AG09319 (cell line): ENCODE results near the gene LRP3.
"Not testable (repeated sequence)": the region's sequence is repeated elsewhere in the genome, so short reads cannot be mapped to it uniquely, and the experiment has no call there.

Experiments used
- DNase-seq: peaks from one replicate; pipeline ENCODE4 v3.0.0-alpha.2; 2010; ENCODE audit warnings: low read depth; ENCODE audit errors: extremely low read depth
- TF ChIP-seq, protein P1 (sequence below): IDR thresholded peaks from 2 replicates; pipeline ENCODE4 v1.5.1; 2011; ENCODE audit warnings: low read depth, mild to moderate bottlenecking, inconsistent platforms, low read length, moderate library complexity

The LRP3 gene

DNA sequence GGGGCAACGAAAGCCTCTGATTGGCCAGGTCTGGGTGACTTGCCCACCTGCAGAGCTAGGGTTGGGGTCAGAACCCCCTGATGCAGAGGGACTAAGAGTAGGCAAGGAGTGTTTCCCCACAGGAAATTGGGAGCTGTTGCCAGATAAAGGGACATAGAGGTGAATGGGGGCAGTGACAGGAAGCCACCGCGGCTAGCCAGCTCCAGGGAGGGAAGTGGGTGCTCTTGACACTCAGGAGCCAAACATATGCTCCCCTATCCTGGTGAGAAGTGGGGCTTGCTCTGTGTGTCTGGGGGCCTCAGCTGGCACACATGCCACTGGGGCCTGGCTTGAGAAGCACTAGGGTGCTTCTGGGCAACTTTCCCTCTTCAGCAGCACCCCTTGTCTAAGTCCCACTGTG, 36.2 kb upstream of the LRP3 start:
- TF ChIP-seq, protein P1, sequence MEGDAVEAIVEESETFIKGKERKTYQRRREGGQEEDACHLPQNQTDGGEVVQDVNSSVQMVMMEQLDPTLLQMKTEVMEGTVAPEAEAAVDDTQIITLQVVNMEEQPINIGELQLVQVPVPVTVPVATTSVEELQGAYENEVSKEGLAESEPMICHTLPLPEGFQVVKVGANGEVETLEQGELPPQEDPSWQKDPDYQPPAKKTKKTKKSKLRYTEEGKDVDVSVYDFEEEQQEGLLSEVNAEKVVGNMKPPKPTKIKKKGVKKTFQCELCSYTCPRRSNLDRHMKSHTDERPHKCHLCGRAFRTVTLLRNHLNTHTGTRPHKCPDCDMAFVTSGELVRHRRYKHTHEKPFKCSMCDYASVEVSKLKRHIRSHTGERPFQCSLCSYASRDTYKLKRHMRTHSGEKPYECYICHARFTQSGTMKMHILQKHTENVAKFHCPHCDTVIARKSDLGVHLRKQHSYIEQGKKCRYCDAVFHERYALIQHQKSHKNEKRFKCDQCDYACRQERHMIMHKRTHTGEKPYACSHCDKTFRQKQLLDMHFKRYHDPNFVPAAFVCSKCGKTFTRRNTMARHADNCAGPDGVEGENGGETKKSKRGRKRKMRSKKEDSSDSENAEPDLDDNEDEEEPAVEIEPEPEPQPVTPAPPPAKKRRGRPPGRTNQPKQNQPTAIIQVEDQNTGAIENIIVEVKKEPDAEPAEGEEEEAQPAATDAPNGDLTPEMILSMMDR: no peak
- no peak for DNase-seq

DNA sequence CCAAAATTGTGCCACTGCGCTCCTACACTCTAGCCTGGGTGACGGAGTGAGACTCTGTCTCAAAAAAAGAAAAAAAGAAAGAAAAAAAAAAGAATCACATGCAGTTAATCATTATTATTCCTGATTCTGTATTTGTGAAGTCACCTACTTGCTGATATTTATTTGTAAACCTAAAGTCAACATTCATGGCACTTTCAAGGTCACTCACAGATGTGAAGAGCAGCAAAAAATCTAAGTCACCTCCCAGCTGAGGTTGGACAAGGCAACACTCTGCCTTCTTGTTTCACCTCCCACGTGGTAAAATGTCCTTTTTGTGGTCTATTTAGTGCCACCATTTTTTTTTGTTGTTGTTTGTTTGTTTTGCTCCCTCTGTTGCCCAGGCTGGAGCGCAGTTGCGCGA, 35.8 kb upstream of the LRP3 start:
- no peak for DNase-seq
- TF ChIP-seq, protein P1: no peak

DNA sequence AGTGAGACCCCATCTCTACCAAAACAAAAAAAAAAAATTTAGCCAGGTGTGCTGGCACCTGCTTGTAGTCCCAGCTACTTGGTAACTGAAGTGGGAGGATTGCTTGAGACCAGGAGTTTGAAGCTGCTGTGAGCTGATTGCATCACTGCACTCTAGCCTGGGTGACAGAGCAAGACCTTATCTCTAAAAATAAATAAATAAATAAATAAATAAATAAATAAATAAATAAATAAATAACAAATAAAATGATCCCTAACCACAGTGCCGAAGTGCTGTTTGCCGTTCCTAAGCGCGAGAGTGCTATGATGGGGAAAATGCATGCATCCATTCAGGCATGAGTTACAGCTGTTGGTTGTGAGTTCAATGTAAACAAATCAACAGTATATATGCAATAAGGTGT, 35.0 kb upstream of the LRP3 start:
- TF ChIP-seq, protein P1: no peak
- no peak for DNase-seq

DNA sequence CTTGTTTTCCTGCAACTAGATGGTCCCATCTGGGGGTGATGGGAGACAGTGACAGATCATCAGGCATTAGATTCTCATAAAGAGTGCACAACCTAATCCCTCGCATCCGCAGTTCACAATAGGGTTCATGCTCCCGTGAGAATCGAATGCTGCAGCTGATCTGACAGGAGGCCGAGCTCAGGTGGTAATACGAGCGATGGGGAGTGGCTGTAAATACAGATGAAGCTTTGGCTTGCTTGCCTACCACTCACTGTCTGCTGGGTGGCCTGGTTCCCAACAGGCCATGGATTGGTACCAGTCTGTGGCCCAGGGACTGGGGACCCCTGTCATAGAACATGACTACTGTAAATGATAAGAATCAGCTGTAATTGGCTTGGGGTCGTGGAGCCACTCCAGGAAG, 34.2 kb upstream of the LRP3 start:
- TF ChIP-seq, protein P1: no peak
- no peak for DNase-seq

DNA sequence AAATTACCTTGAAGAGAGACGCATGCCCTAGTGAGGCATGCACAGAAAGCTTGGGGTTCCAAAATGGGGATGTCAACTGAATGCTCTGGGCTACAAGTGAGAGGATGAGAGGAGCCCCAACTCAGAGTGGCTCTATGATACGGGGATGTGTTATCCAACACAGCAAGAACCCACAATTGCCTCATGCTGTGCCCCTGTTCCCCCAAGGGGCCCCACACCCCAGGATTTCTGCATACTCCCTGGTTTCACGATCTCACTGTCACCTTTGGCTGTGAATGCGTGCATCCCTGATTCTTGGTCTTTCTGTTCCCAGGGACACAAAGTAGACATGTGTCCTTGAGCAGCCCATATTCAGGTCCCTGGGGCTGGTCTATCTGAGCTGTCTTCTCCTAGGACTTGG, 32.9 kb upstream of the LRP3 start:
- no peak for DNase-seq
- TF ChIP-seq, protein P1: no peak

DNA sequence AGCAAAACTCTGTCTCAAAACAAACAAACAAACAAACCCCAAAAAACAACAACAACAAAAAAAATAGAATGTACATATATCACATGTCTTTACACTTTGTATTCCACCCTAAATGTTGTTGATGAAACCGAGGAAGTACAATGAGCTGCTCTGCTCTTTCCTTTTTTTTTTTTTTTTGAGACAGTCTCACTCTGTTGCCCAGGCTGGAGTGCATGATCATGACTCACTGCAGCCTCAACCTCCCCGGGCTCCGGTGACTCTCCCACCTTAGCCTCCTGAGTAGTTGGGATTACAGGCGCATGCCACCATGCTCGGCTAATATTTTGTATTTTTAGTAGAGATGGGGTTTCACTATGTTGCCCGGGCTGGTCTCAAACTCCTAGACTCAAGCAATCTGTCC, 30.6 kb upstream of the LRP3 start:
- TF ChIP-seq, protein P1: no peak
- DNase-seq: no peak

DNA sequence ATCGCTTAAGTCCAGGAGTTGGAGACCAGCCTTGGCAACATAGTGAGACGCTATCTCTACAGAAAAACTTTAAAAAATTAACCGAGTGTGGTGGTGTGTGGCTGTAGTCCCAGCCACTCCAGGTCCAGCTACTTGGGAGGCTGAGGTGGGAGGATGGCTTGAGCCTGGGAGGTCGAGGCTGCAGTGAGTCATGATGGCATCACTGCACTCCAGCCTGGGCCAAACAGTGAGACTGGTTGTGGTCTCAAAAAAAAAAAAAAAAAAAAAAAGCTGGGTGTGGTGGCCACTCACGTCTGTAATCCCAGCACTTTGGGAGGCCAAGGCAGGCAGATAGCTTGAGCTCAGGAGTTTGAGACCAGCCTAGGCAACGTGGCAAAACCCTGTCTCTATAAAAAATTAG, 28.1 kb upstream of the LRP3 start:
- not testable (repeated sequence) for DNase-seq

DNA sequence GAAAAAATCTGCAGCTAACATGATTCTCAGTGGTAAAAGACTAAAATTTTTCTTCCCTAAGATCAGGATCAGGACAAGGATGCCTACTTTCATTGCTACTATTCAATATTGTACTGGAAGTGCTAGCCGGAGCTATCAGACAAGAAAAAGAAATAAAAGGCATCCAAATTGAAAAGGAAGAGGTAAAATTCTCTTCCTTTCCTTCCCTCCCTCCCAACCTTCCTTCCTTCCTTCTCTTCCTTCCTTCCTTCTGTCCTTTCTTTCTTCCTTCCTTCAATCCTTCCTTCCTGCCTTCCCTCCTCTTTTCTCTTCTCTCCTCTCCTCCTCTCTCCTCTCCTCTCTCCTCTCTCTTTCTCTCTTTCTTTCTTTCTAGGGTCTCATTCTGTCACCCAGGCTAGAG, 26.7 kb upstream of the LRP3 start:
- TF ChIP-seq, protein P1: no peak
- DNase-seq: no peak
